Activated CD4-positive, alpha-beta T cell treated with anti-CD3 and anti-CD28 coated beads for 36 hours (primary cell): ENCODE measurements around the gene CCDC122. TPM values are rescaled to one million over a fixed set of nuclear protein-coding genes. Genes with fewer than 3 reads are reported as not detected.

Source experiments
- ATAC-seq: fragments of 200-7000 bp; cut with Tn5 transposase; one replicate; pipeline ENCODE4 v1.10.0; 2021; ENCODE audit warnings: mild to moderate bottlenecking, moderate library complexity
- CTCF ChIA-PET: fragments of 350-600 bp; sonication (Branson Sonifier 250); formaldehyde crosslinking; loops from one replicate; lab custom pipeline; 2021; ENCODE audit warnings: antibody characterized with exemption; lab: Charles Lee
- POLR2A ChIA-PET: fragments of 350-600 bp; sonication (Branson Sonifier 250); formaldehyde crosslinking; loops from one replicate; lab custom pipeline; 2021; ENCODE audit warnings: antibody characterized with exemption, inconsistent platforms; lab: Charles Lee
- DNase-seq: peaks from one replicate; pipeline ENCODE4 v3.0.0-alpha.2; 2020
- H3K27ac Mint-ChIP-seq: one replicate; pipeline ENCODE4 v1.8.0; 2021; ENCODE audit warnings: mixed read lengths
- H3K27me3 Mint-ChIP-seq: one replicate; pipeline ENCODE4 v1.8.0; 2021; ENCODE audit warnings: mixed read lengths
- H3K36me3 Mint-ChIP-seq: one replicate; pipeline ENCODE4 v1.8.0; 2021; ENCODE audit warnings: low read depth, mixed read lengths
- H3K4me1 Mint-ChIP-seq: one replicate; pipeline ENCODE4 v1.8.0; 2021; ENCODE audit warnings: mixed read lengths
- H3K4me3 Mint-ChIP-seq: one replicate; pipeline ENCODE4 v1.8.0; 2021; ENCODE audit warnings: mild to moderate bottlenecking, moderate library complexity, mixed read lengths
- H3K9me3 Mint-ChIP-seq: one replicate; pipeline ENCODE4 v1.8.0; 2021; ENCODE audit warnings: low read depth, mixed read lengths
- intact Hi-C, 2 experiments: fragments of 100-400 bp; cut with DNase I in 1 of 2; cut with micrococcal nuclease in 1 of 2; formaldehyde crosslinking; loops; one replicate each; pipeline versions ENCODE4 v1.14.2 to v1.15.1; 2022 to 2024; cut with DNase I, micrococcal nuclease
- total RNA-seq, 2 experiments: library from RNA; stranded (reverse); gene quantifications; one replicate each; pipeline ENCODE4 v1.2.3, GENCODE V29; 2021

Gene CCDC122
- total RNA-seq, 2 experiments from 2014 or later = 2.0 to 3.1 TPM

- ChIA-PET POLR2A (no interaction called here), CTCF (no interaction called here)
- Mint-ChIP-seq H3K27me3 (peaks cover 11% of the 10 kb centered on the region), H3K4me3 (no peak overlapping the region), H3K27ac (no peak overlapping the region), H3K4me1 (peaks cover 22% of the 10 kb centered on the region), H3K36me3 (peaks cover 2% of the 10 kb centered on the region), H3K9me3 (no peaks in the 10 kb centered on the region)
- no peak for DNase-seq
- no peak for ATAC-seq
- intact Hi-C loops = loop anchor here (5.0 to 10.0 kb wide), 4 partner anchors 79 to 1282 kb away; no protein-coding TSS in a partner anchor
These were observed 3.2 kb downstream of the CCDC122 start for GRCh38 chr13:43876366-43876765.

GRCh38 chr13:43874504-43875092 is 4.9 kb downstream of the CCDC122 start:
- Mint-ChIP-seq H3K9me3 (no peaks in the 10 kb centered on the region), H3K4me3 (no peak overlapping the region), H3K27me3 (no peaks in the 10 kb centered on the region), H3K27ac (no peak overlapping the region), H3K36me3 (no peaks in the 10 kb centered on the region), H3K4me1 (peaks cover 14% of the 10 kb centered on the region)
- no peak for DNase-seq
- intact Hi-C loops = loop anchor here (2.0 to 10.0 kb wide), 7 partner anchors 77 to 1280 kb away; no protein-coding TSS in a partner anchor
- ATAC-seq = no peak
- ChIA-PET POLR2A (no interaction called here), CTCF (interaction anchor here (0.5 to 2.2 kb wide), 2 partner anchors 10 to 1378 kb away, joined by 4 to 6 read pairs; no protein-coding TSS in a partner anchor)

DNA sequence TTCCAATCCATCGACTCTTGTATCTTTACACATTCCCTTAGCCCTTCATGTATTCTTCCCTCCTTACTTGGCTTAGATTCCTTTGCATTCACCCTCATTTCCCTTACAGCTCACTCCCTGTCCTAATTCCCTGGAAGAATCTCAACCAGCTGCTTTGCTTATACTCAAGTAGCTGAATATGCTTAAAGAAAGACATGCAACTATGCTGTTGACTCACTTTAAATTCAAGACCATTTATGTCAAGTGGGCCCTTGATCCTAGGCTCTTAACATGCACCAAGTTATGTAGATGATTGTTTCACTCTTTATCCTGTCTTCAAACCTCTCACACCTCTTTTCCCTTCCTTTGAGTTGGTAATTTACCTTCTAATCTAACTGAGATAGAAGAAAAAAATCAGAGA is 7.4 kb downstream of the CCDC122 start:
- DNase-seq (no peak), ATAC-seq (no peak)
- Mint-ChIP-seq H3K27me3 (no peaks in the 10 kb centered on the region), H3K36me3 (no peaks in the 10 kb centered on the region), H3K27ac (no peak overlapping the region), H3K9me3 (no peaks in the 10 kb centered on the region), H3K4me1 (no peaks in the 10 kb centered on the region), H3K4me3 (no peak overlapping the region)
- intact Hi-C loops = loop anchor here (5.0 to 10.0 kb wide), 4 partner anchors 567 to 1277 kb away; no protein-coding TSS in a partner anchor
- ChIA-PET POLR2A (no interaction called here), CTCF (interaction anchor here (0.6 kb wide), 2 partner anchors 71 to 518 kb away, joined by 4 read pairs; no protein-coding TSS in a partner anchor)

DNA sequence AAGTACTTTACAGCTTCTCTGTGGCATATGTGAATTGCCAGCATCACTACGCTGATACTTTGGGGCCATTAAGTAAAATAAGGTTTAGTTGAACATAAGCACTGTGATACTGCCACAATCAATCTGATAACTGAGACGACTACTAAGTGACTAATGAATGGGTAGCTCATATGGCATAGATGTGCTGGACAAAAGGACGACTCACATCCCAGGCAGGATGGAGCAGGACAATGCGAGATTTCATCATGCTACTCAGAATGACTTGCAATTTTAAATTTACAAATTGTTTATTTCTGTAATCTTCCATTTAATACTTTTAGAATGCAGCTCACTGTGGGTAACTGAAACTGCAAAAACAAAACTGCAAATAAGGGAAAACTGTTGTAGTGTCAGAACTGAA is 13.6 kb downstream of the CCDC122 start:
- Mint-ChIP-seq H3K4me1 (no peaks in the 10 kb centered on the region), H3K27ac (no peak overlapping the region), H3K4me3 (no peak overlapping the region), H3K27me3 (no peaks in the 10 kb centered on the region), H3K36me3 (no peaks in the 10 kb centered on the region), H3K9me3 (no peaks in the 10 kb centered on the region)
- intact Hi-C loops = no loop called here
- DNase-seq (no peak), ATAC-seq (no peak)
- ChIA-PET POLR2A (no interaction called here), CTCF (interaction anchor here (0.7 kb wide), 1 partner anchor 14 kb away, joined by 4 read pairs; no protein-coding TSS in a partner anchor)

GRCh38 chr13:43864921-43865320 is 14.6 kb downstream of the CCDC122 start:
- Mint-ChIP-seq H3K27ac (no peak overlapping the region), H3K4me1 (no peaks in the 10 kb centered on the region), H3K27me3 (no peaks in the 10 kb centered on the region), H3K4me3 (no peak overlapping the region), H3K36me3 (no peaks in the 10 kb centered on the region), H3K9me3 (no peaks in the 10 kb centered on the region)
- ChIA-PET CTCF (no interaction called here), POLR2A (no interaction called here)
- ATAC-seq (no peak), DNase-seq (no peak)
- intact Hi-C loops = no loop called here

GRCh38 chr13:43861863-43862262 is 17.7 kb downstream of the CCDC122 start:
- no peaks in the 10 kb centered on the region for H3K4me1 Mint-ChIP-seq
- DNase-seq (no peak), ATAC-seq (no peak)
- no peaks in the 10 kb centered on the region for H3K36me3 Mint-ChIP-seq
- no peak overlapping the region for H3K27ac Mint-ChIP-seq
- intact Hi-C loops = no loop called here
- POLR2A ChIA-PET = no interaction called here
- H3K4me3 Mint-ChIP-seq = no peak overlapping the region
- CTCF ChIA-PET = no interaction called here
- no peaks in the 10 kb centered on the region for H3K27me3 Mint-ChIP-seq
- no peaks in the 10 kb centered on the region for H3K9me3 Mint-ChIP-seq

DNA sequence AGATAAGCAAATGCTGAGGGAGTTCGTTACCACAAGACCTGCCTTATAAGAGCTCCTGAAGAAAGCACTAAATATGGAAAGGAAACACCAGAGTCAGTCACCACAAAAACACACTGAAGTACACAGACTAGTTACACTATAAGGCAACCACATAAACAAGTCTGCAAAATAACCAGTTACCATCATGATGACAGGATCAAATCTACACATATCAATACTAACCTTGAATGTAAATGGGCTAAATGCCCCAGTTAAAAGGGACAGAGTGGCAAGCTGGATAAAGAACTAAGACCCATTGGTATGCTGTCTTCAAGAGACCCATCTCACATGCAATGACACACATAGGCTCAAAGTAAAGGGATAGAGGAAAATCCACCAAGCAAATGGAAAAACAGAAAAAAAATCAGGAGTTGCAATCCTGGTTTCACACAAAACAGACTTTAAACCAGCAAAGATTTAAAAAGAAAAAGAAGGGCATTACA is 26.6 kb downstream of the CCDC122 start:
- ATAC-seq = no peak
- no peak overlapping the region for H3K27ac Mint-ChIP-seq
- CTCF ChIA-PET = no interaction called here
- no peaks in the 10 kb centered on the region for H3K4me1 Mint-ChIP-seq
- H3K27me3 Mint-ChIP-seq = peaks cover 5% of the 10 kb centered on the region
- intact Hi-C loops = no loop called here
- POLR2A ChIA-PET = no interaction called here
- no peak for DNase-seq
- H3K4me3 Mint-ChIP-seq = no peak overlapping the region
- peaks cover 53% of the 10 kb centered on the region for H3K9me3 Mint-ChIP-seq
- peaks cover 28% of the 10 kb centered on the region for H3K36me3 Mint-ChIP-seq

- peaks cover 5% of the 10 kb centered on the region for H3K27me3 Mint-ChIP-seq
- POLR2A ChIA-PET = no interaction called here
- no peaks in the 10 kb centered on the region for H3K4me1 Mint-ChIP-seq
- peaks cover 28% of the 10 kb centered on the region for H3K36me3 Mint-ChIP-seq
- CTCF ChIA-PET = no interaction called here
- ATAC-seq = no peak
- H3K27ac Mint-ChIP-seq = no peak overlapping the region
- intact Hi-C loops = no loop called here
- H3K9me3 Mint-ChIP-seq = peaks cover 53% of the 10 kb centered on the region
- no peak overlapping the region for H3K4me3 Mint-ChIP-seq
- DNase-seq = no peak
These were observed 28.7 kb downstream of the CCDC122 start for GRCh38 chr13:43850873-43851272.

GRCh38 chr13:43848001-43848649 is 31.4 kb downstream of the CCDC122 start:
- H3K27me3 Mint-ChIP-seq = peaks cover 13% of the 10 kb centered on the region
- no peaks in the 10 kb centered on the region for H3K4me1 Mint-ChIP-seq
- H3K27ac Mint-ChIP-seq = no peak overlapping the region
- DNase-seq (no peak), ATAC-seq (no peak)
- intact Hi-C loops = no loop called here
- POLR2A ChIA-PET = no interaction called here
- peaks cover 33% of the 10 kb centered on the region for H3K9me3 Mint-ChIP-seq
- CTCF ChIA-PET = no interaction called here
- peaks cover 17% of the 10 kb centered on the region for H3K36me3 Mint-ChIP-seq
- H3K4me3 Mint-ChIP-seq = no peak overlapping the region

- DNase-seq = no peak
- CTCF ChIA-PET = interaction anchor here (1.2 kb wide), 1 partner anchor 9 kb away, joined by 3 read pairs; no protein-coding TSS in a partner anchor
- no peak overlapping the region for H3K27ac Mint-ChIP-seq
- H3K9me3 Mint-ChIP-seq = peaks cover 21% of the 10 kb centered on the region
- H3K4me3 Mint-ChIP-seq = no peak overlapping the region
- peaks cover 14% of the 10 kb centered on the region for H3K27me3 Mint-ChIP-seq
- H3K4me1 Mint-ChIP-seq = no peaks in the 10 kb centered on the region
- no peak for ATAC-seq
- peaks cover 10% of the 10 kb centered on the region for H3K36me3 Mint-ChIP-seq
- POLR2A ChIA-PET = no interaction called here
- intact Hi-C loops = no loop called here
These were observed 32.9 kb downstream of the CCDC122 start for GRCh38 chr13:43846496-43847158.

- H3K4me1 Mint-ChIP-seq = no peaks in the 10 kb centered on the region
- POLR2A ChIA-PET = no interaction called here
- H3K4me3 Mint-ChIP-seq = no peak overlapping the region
- H3K9me3 Mint-ChIP-seq = peaks cover 5% of the 10 kb centered on the region
- intact Hi-C loops = no loop called here
- CTCF ChIA-PET = interaction anchor here (0.9 kb wide), 1 partner anchor 10 kb away, joined by 3 read pairs; no protein-coding TSS in a partner anchor
- H3K36me3 Mint-ChIP-seq = no peaks in the 10 kb centered on the region
- peaks cover 10% of the 10 kb centered on the region for H3K27me3 Mint-ChIP-seq
- ATAC-seq (no peak), DNase-seq (no peak)
- no peak overlapping the region for H3K27ac Mint-ChIP-seq
These were observed 40.6 kb downstream of the CCDC122 start for GRCh38 chr13:43838909-43839308.
